KBM-7 (cell line): ENCODE results near the gene NINJ2.
"Not testable (repeated sequence)": the region's sequence is repeated elsewhere in the genome, so short reads cannot be mapped to it uniquely, and the experiment has no call there.

Experiments used
- DNase-seq: peaks from one replicate; pipeline ENCODE4 v3.0.0-alpha.2; 2015
- in situ Hi-C: fragments of 300-500 bp; cut with MboI; formaldehyde crosslinking; loops from 2 replicates; pipeline ENCODE4 v1.14.3; 2020; ENCODE audit warnings: low sequenced_read_pairs, low pct_unique_long_range_greater_than_20kb, mixed read lengths

NINJ2 gene

GRCh38 chr12:663293-663871 lies at the start of gene NINJ2:
Gene NINJ2, minus strand, starts transcription at chr12:663445. Its CDS starts 85 bp downstream, at chr12:663360.
- DNase-seq: no peak
- in situ Hi-C loops: no loop called here

DNA sequence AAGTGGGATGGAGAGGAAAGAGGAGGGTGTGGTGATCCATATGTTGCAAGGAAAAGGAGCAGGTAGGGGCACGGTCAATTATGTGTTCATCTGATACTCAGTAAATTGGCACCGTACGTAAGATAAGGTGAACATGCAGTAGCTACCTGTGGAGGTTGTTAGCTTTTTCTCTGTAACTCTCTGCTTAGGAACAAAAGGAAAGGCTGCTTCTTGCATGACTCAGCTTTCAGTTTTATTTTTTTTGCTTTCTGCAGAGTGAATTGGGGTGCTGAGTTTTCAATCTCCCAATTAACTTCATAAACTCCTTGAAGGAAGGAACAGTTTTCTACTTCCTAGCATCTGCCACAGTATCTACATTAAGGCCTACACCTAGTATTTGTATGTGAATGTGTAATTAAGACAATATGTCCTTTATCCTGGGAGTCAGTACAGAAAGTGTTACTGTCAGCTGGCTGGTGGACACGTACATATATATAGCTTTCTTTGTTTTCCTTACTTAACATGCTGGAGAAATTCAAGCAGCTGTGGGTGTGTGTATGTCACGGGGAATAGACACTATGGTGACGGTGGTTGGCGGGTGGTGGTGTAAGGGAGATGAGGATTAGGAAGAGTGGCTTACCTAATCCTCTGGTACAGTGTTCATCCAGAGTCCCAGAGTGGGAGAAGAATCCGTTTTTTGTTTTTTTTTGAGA lies 49.1 kb upstream of the NINJ2 start:
- no peak for DNase-seq
- in situ Hi-C loops: no loop called here

- in situ Hi-C loops: no loop called here
- DNase-seq: no peak
These were observed 46.3 kb upstream of the NINJ2 start for GRCh38 chr12:709455-710020.

GRCh38 chr12:708084-708483 lies 44.8 kb upstream of the NINJ2 start:
- DNase-seq, in situ Hi-C loops: not testable (repeated sequence)

- in situ Hi-C loops: no loop called here
- DNase-seq: no peak
These were observed 41.4 kb upstream of the NINJ2 start for GRCh38 chr12:704516-705242.

GRCh38 chr12:701896-702539 lies 38.8 kb upstream of the NINJ2 start:
- DNase-seq: no peak
- in situ Hi-C loops: no loop called here

GRCh38 chr12:700016-700415 lies 36.8 kb upstream of the NINJ2 start:
- in situ Hi-C loops: no loop called here
- no peak for DNase-seq

DNA sequence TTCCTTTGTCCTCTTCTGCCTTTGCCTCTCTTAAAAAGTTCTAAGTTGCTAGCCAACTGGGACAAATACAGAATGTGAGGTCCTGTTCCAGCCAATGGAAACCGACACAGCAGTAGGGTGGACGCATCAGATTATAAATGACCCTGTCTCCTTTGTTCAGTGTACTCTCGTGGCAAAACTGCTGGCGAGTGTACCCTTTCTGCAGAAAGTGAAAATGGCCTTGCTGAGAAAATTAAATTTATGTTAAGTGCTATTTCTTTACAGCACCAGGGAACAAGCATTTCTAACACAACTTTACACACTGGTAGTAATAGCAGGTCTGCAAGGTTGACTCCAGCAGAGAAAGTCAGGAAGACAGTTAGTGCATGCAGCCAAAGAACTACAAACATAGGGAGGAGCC lies 35.0 kb upstream of the NINJ2 start:
- DNase-seq, in situ Hi-C loops: not testable (repeated sequence)

DNA sequence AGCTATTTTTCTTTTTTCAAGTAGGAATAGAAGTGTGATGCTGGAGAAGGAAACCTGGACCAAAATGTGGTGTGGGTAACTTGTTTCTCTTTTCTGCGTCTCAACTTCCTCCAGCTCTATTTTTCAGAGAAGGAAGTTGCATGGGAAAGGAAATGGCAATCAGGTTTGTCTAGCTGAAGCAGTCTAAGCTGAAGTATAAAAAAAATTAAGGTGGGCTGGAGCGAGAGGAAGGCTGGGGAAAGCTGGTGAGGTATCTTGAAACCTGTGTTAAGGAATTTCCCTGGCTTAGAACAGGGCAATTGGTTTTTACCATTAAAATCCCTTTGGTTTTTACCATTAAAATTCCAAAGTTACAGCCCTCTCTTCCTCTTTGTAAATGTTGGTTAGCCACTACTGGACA lies 34.2 kb upstream of the NINJ2 start:
- DNase-seq: peak; percentile 40
- in situ Hi-C loops: no loop called here

DNA sequence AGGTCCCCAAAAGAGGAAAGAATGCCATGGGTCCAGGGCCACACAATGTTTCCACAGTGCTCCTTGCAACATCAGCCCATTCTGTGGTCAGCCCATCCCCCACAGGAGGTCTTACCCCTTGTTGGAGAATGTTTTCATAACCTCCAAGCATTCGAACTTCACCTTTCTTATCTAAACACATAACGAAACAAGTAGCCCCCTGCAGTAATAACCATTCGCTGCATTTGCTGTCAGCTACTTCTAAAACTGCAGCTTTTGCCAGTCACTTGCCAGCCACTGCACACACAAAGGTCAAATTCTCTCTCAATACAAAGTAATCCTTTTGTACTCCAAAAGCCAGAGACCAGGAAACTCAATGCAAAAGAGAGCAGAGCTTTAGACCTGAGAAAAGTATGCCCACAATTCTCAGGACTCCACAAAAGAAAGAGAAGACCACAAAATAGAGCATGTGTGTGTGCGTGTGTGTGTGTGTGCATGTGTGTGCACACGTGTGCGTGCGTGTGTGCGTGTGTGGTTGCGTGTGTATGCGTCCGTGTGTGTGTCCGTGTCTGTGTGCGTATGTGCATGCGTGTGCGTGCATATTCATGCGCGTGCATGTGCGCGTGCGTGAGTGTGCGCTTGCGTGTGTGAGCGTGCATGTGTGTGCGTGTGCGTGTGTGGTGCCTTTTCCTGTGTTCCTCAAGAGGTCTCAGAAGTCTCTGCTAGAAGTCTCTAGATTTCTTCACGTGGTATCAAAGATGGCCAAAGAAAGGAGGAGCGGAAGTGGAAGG lies 31.7 kb upstream of the NINJ2 start:
- in situ Hi-C loops: no loop called here
- peak; percentile 28 for DNase-seq

DNA sequence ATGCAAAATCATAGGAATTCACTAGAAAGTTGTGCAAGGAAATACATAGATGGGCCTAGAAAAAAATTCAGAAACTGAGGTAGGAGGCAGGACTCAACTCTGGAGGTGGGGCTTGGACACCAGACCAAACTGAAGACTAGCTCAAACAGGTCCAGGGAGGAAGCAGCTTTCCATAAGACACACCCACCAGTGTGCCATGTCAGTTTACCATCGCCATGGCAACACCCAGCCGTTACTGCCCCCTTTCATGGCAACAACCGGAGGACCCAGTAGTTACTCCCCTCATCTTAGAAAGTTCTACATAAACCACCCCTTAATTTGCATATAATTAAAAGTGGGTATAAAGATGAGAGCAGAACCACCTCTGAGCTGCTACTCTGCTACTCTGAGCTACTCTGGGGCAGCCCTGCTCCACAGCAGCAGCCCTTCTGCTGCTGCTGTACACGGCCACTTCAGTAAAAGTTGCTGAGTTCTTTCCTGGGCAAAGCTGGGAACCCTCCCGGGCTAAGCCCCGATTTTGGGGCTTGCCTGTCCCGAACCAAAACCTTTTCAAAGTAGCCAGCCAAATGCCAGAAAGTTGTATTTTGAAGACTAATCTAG lies 30.8 kb upstream of the NINJ2 start:
- in situ Hi-C loops: no loop called here
- peak; percentile 19 for DNase-seq

GRCh38 chr12:692274-692673 lies 29.0 kb upstream of the NINJ2 start:
- DNase-seq: no peak
- in situ Hi-C loops: no loop called here

DNA sequence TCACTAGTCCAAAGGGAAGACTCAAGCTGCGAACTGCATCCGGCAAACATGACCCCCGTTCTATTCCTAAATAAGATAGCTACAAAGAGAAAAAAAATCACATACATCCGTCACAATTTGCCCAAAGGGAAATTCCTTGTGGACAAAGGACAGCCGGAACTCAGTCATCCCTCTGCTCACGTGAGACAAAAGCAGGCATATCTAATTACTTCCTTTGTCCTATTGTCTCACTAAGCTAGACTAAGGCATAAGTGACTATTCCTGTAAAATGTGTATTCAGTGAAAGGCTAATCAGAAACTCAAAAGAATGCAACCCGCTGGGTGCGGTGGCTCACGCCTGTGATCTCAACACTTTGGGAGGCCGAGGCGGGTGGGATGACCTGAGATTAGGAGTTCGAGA lies 27.2 kb upstream of the NINJ2 start:
- in situ Hi-C loops: no loop called here

DNA sequence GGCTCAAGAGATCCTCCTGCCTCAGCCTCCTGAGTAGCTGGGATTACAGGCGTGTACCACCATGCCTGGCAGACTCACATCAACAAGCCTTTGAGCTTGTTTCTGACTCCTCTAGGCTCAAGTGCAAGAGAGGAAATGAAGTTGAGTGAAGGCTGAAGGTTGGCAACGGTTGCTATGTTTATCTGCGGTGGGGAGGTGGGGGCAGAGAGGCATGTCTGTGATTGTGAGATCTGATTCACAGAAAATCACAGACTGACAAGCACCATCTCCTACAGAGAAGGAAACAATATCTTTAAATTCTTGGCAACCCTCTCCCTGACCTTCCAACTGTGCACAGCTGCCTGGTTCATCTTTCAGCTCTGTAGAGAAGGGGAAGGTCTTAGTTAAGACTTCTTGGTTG lies 22.1 kb upstream of the NINJ2 start:
- DNase-seq: peak; percentile 94
- in situ Hi-C loops: no loop called here

More for the DNA sequence above, 27.2 kb upstream of the NINJ2 start:
- DNase-seq: no peak

GRCh38 chr12:684416-684815 lies 21.2 kb upstream of the NINJ2 start:
- DNase-seq: no peak
- in situ Hi-C loops: no loop called here

DNA sequence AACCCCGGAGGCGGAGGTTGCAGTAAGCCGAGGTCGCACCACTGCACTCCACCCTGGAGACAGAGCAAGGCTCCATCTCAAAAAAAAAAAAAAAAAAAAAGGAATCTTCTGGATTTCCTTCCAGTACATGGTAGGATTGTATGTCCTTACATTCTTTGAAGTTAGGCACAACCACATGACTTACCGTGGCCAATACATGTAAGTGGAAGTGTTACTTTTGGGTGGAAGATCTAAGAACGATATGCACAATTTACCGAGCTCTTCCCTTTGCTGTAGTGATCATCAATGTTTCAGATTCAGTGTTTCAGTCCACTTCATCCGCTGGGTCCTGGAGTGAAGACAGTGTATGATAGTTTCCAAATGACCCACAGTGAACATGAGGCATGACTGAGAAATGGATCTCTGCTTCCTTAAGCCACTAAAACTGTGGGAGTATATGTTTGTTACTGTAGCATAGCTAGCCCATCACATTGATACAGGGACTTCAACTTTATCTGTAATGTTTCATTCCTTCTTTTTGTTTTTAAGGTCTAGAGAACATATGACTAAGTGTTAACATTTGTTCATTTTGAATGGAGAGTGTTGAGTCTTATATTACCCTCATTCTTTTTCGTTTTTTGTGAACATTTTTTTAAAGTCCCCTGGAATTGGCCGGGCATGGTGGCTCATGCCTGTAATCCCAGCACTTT lies 18.5 kb upstream of the NINJ2 start:
- in situ Hi-C loops: no loop called here

GRCh38 chr12:678747-679712 lies 15.8 kb upstream of the NINJ2 start:
- in situ Hi-C loops: no loop called here
- DNase-seq: no peak

More for the DNA sequence above, 18.5 kb upstream of the NINJ2 start:
- no peak for DNase-seq
